AG09309 (cell line): ENCODE measurements around the gene RHOBTB3.
A peak's percentile ranks its signal among the peaks of the same experiment; 100 is the strongest.

ENCODE experiments used
- DNase-seq: peaks from one replicate; pipeline ENCODE4 v3.0.0-alpha.2; 2010; ENCODE audit warnings: low read depth
- H3K4me3 ChIP-seq: 2 replicates; pipeline ENCODE4 v1.5.1; 2011; ENCODE audit warnings: mild to moderate bottlenecking, low read depth, low read length, moderate library complexity; ENCODE audit not compliant: control insufficient read depth
- TF ChIP-seq, protein P1 (sequence below): IDR thresholded peaks from 2 replicates; pipeline ENCODE4 v1.5.1; 2011; ENCODE audit warnings: mild to moderate bottlenecking, low read depth, low read length, inconsistent platforms; ENCODE audit not compliant: insufficient read depth, control insufficient read depth; ENCODE audit errors: missing control alignments

RHOBTB3 gene

DNA sequence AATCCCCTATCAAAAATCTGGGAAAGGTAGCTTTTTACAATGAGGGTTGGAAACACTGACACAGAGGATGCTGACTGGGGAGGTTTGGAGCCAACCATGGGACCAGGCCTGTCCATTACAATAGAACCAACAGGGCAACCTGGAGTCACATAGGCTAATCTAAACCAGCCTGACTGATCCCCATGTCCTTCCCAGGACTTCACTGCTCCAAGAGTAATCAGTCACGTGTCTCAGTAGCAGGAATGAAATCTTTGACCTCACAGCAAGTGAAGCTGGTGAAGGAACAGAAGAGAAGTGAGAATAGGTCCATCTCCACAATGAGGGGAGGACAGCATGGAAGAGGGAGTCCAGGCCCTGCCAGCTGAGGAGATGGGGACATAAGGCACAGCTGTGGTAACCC lies 107.4 kb downstream of the RHOBTB3 start:
- no peak overlapping the region for H3K4me3 ChIP-seq
- DNase-seq = no peak
- TF ChIP-seq, protein P1, sequence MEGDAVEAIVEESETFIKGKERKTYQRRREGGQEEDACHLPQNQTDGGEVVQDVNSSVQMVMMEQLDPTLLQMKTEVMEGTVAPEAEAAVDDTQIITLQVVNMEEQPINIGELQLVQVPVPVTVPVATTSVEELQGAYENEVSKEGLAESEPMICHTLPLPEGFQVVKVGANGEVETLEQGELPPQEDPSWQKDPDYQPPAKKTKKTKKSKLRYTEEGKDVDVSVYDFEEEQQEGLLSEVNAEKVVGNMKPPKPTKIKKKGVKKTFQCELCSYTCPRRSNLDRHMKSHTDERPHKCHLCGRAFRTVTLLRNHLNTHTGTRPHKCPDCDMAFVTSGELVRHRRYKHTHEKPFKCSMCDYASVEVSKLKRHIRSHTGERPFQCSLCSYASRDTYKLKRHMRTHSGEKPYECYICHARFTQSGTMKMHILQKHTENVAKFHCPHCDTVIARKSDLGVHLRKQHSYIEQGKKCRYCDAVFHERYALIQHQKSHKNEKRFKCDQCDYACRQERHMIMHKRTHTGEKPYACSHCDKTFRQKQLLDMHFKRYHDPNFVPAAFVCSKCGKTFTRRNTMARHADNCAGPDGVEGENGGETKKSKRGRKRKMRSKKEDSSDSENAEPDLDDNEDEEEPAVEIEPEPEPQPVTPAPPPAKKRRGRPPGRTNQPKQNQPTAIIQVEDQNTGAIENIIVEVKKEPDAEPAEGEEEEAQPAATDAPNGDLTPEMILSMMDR = no peak

DNA sequence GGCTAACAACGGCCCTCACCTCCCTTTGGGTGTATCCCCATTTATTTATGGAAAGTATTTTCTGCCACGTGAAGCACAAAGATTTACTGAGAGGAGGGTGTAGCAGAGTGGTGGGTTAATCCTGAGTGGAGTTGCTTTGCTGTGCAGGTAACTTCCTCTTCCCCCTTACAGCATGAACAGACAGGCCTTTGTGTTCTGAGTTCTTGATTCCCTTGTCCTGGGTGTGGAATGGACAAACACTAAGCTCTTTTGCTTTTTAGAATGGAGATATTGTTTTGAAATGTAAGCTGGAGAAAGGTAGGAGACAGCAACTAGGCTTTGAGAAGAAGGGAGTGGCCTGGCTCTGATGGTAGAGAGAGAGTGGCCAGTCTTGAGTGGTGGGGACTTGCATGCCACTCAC lies 108.5 kb downstream of the RHOBTB3 start:
- TF ChIP-seq, protein P1 = no peak
- no peak for DNase-seq
- no peak overlapping the region for H3K4me3 ChIP-seq

DNA sequence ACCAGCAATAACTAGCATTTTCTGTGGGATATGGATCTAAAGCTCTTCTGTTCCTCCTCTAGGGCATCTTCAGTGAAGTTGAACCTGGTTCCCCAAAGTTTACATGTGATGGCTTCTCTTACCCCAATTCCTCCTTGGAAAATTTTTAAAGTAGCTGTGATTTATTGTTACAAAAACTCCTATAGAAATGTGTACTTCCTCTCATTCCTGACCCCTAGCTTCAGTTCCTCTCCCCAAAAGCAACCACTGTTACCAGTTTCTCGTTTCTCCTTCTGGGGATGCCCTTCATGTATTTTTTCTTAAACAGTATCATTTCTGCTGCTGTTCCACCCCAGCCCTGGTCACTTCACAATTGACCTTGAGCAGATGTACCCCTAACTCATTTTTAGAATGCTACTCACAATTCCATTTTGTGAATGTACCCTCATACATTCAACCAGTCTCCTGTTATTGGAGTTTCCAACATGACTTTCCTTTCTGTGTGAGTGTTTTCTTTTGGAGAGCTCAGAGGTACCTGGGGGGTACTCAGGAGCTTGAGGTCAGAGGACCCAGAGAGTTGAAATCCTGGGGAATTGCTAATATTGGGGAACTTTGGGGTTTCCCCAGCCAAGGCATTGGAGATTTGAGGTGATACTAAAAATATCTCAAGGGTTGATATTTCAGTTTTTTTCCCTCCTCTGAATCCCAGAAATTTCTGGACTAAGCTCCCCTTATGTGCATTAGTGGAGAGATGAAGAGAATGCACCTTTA lies 110.0 kb downstream of the RHOBTB3 start:
- DNase-seq = no peak
- H3K4me3 ChIP-seq = no peak overlapping the region
- TF ChIP-seq, protein P1 = no peak

DNA sequence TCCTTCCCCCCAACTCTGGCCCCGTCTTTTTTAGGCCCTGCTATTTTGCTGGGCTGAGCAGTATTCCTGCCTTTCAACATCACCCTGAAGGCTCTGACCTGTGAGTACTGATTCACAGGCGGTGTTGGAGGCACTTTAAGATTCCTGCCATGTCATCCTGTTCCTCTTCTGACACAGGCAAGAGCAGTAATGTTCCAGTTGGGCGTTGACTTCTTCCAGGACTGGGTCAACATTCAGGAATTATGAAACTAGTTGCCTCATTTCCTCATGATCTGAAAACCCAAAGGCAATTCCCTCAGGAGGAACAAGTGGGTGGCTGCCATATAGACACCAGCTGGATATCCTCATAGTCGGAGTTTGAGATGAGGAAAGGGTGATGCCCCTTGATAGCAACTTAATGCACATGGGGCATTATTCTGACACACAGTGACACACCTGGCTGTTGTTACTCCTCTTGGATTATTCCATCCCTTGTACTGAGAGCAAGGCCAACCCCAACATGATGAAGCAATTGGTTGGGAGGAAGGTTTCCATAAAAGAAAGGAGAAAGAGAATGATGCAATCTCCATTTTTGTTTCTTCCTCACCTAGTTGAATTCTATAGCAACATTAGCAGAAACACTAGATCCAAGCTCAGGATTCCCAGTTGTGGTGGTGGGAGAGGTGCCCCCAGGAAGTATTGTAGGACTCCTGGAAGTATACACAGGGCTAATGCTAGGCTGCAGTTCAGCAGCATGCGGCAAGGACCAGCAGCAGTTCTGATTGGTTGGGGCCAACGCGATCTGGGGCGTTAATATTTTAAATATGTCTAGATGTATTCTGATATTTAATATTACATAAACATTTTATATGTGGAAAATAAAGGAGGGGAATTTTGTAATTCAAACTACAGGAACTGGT lies 111.0 kb downstream of the RHOBTB3 start:
- TF ChIP-seq, protein P1 = no peak
- H3K4me3 ChIP-seq = no peak overlapping the region
- DNase-seq = peak; percentile 80

DNA sequence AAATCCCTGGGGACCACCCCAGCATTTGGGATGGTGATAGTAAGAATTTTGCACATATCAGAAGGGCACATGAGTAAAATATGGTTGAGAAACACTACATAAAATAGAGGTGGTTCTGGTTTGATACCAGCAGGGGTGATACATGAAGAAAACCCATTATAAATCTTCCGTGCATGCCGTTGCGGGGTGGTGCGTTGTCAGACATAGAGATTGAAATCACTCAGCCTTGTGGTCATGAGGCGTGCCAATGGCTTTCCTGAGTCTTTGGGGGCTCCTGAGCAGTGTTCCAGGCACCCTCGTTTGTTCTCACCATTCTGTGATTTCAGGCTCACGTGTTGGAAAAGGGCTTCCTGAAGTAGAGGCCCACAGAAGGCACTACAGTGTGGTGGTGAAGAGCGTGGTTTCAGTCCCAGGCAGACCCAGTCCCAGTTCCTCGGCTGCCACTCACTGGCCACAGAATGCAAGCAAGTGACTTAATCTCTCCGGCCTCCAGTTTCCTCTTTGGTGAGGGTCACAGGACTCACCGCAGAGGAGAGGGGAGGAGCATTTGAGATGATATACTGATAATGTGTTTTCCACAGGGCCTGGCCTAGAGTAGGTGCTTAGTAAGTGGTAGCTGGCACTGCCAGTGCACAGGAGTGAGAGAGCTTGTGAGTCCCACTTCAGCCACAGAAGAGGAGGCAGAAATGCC lies 111.9 kb downstream of the RHOBTB3 start:
- DNase-seq = no peak
- TF ChIP-seq, protein P1 = peak; percentile 3
- H3K4me3 ChIP-seq = no peak overlapping the region

DNA sequence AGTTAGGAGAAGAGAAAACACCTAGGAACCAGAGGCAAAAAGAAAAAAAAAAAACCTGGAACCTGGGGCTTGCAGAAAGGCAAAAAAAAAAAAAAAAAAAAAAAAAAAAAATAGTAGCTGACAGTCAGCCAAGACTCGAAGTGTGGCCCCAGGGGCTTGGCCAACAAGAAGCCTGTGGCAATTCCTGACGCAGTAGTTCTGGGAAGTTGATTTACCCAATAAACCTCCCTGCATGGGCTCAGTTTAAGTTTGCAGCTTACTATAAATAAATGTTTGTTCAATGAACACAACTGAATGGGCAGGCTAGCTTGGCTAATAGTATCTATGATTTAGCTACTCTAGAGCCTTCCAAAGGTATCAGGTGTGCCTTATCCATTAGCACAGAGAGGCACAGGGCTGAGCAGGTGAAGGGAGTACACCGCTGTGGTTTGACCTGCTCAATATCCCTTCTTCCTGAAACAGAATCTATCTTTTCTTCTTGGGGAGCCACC lies 112.6 kb downstream of the RHOBTB3 start:
- no peak overlapping the region for H3K4me3 ChIP-seq
- TF ChIP-seq, protein P1 = no peak
- DNase-seq = peak; percentile 69
